H1 (cell line): ENCODE data around the gene RRP7A. TPM values are rescaled to one million over a fixed set of nuclear protein-coding genes. Genes with fewer than 3 reads are reported as not detected.
A peak's percentile ranks its signal among the peaks of the same experiment; 100 is the strongest.

Experiments used
- CBX8 ChIP-seq: fragments of 300-800, 300-1000 bp; sonication (generic); IDR thresholded peaks from 2 replicates; pipeline ENCODE4 v1.7.1; 2016; ENCODE audit warnings: low read depth, low read length, borderline replicate concordance
- CEBPB ChIP-seq: IDR thresholded peaks from 2 replicates; pipeline ENCODE4 v1.6.1; 2012; ENCODE audit warnings: low read depth, low read length
- CTBP2 ChIP-seq: IDR thresholded peaks from 2 replicates; pipeline ENCODE4 v1.7.0; 2011; ENCODE audit warnings: borderline replicate concordance, mild to moderate bottlenecking, moderate library complexity, mixed read lengths, low read length; ENCODE audit not compliant: insufficient read depth, insufficient read length
- CTCF ChIP-seq, 3 experiments: IDR thresholded peaks; 1 replicate in 2 of 3; 2 replicates in 1 of 3; pipeline versions ENCODE4 v1.5.1 to v1.6.1; 2011; ENCODE audit warnings: low read length in 3 of 3, mild to moderate bottlenecking in 3 of 3, inconsistent platforms in 2 of 3, low read depth in 1 of 3, moderate library complexity in 1 of 3; ENCODE audit not compliant: insufficient read depth in 1 of 3; ENCODE audit errors: control extremely low read depth in 1 of 3
- EGR1 ChIP-seq: IDR thresholded peaks from 2 replicates; pipeline ENCODE4 v1.6.1; 2011; ENCODE audit warnings: low read depth, low read length, borderline replicate concordance
- GTF2F1 ChIP-seq: IDR thresholded peaks from 2 replicates; pipeline ENCODE4 v1.6.1; 2012; ENCODE audit warnings: low read depth, low read length, improper control_type of control experiment, borderline replicate concordance
- HDAC2 ChIP-seq, 2 experiments: fragments of 300-600 bp in 1 of 2; sonication (generic) in 1 of 2; IDR thresholded peaks; 2 replicates each; pipeline ENCODE4 v1.6.1; 2011 to 2012; ENCODE audit warnings: low read depth in 2 of 2, low read length in 2 of 2, mild to moderate bottlenecking in 2 of 2, moderate library complexity in 2 of 2, borderline replicate concordance in 1 of 2, inconsistent platforms in 1 of 2
- RBBP5 ChIP-seq: IDR thresholded peaks from 2 replicates; pipeline ENCODE4 v1.7.1; 2012; ENCODE audit warnings: low read depth, mild to moderate bottlenecking, inconsistent platforms, low read length, moderate library complexity, borderline replicate concordance
- RXRA ChIP-seq: IDR thresholded peaks from 2 replicates; pipeline ENCODE4 v1.6.1; 2011; ENCODE audit warnings: low read depth, mild to moderate bottlenecking, low read length, moderate library complexity; ENCODE audit not compliant: insufficient read depth
- SIX5 ChIP-seq: IDR thresholded peaks from 2 replicates; pipeline ENCODE4 v1.6.1; 2011; ENCODE audit warnings: mild to moderate bottlenecking, low read depth, low read length
- TBP ChIP-seq: IDR thresholded peaks from 2 replicates; pipeline ENCODE4 v1.6.1; 2011; ENCODE audit warnings: low read depth, low read length, improper control_type of control experiment
- YY1 ChIP-seq: IDR thresholded peaks from 2 replicates; pipeline ENCODE4 v1.6.1; 2011; ENCODE audit warnings: low read depth, mild to moderate bottlenecking, low read length
- polyA plus RNA-seq, 7 experiments: library from polyadenylated mRNA; depleted of rRNA in 3 of 7; stranded (reverse) in 5 of 7; unstranded in 2 of 7; fragments of >200 nt in 5 of 7; fragments of 200-250 nt in 2 of 7; gene quantifications; 1 replicate in 5 of 7; 2 replicates in 1 of 7; 4 replicates in 1 of 7; pipeline versions ENCODE4 v1.2.1 to v1.2.3, GENCODE V29; 2011 to 2013; ENCODE audit warnings: missing spikeins in 2 of 7, mixed read lengths in 2 of 7
- total RNA-seq: library from RNA; stranded (reverse); fragmentation: NEBNext Ultra II Directional; extraction: Animal tissue kit (Norgen Biotek cat#: 25700); gene quantifications from 2 replicates; pipeline ENCODE4 v1.2.1, GENCODE V29; 2021
- TF ChIP-seq, protein P1 (sequence below): IDR thresholded peaks from 2 replicates; pipeline ENCODE4 v1.6.1; 2012; ENCODE audit warnings: low read length, inconsistent platforms

The RRP7A gene
- total and polyA plus RNA-seq, 2 of the 8 experiments (the other 6 are each of a cell fraction or from before 2014, with no cell fraction given) = 18.4 to 49.0 TPM

- TF ChIP-seq RXRA (no peak), CTBP2 (no peak), TBP (no peak), CEBPB (peak; percentile 84), CTCF (IDR thresholded peaks at IDR 0.05; ENCODE audit: control extremely low read depth in 1 of 3, insufficient read depth in 1 of 3, low read depth in 1 of 3, low read length in 3 of 3) (peak in 2 of 3 experiments; percentile 64 to 77; a peak in 3 of 4 replicates), GTF2F1 (no peak), HDAC2 (IDR thresholded peaks at IDR 0.05; ENCODE audit: borderline replicate concordance in 1 of 2, low read depth in 2 of 2, low read length in 2 of 2) (no peak), SIX5 (no peak), RBBP5 (no peak), EGR1 (no peak), CBX8 (no peak), YY1 (no peak)
- TF ChIP-seq, protein P1, sequence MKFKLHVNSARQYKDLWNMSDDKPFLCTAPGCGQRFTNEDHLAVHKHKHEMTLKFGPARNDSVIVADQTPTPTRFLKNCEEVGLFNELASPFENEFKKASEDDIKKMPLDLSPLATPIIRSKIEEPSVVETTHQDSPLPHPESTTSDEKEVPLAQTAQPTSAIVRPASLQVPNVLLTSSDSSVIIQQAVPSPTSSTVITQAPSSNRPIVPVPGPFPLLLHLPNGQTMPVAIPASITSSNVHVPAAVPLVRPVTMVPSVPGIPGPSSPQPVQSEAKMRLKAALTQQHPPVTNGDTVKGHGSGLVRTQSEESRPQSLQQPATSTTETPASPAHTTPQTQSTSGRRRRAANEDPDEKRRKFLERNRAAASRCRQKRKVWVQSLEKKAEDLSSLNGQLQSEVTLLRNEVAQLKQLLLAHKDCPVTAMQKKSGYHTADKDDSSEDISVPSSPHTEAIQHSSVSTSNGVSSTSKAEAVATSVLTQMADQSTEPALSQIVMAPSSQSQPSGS = no peak
Observed at GRCh38 chr22:42473484-42474193, 46.0 kb downstream of the RRP7A start (continued).
